ENCODE results near the gene L1TD1. TPM values are rescaled to one million over a fixed set of nuclear protein-coding genes. Genes with fewer than 3 reads are reported as not detected.
"Not testable (repeated sequence)": the region's sequence is repeated elsewhere in the genome, so short reads cannot be mapped to it uniquely, and the experiment has no call there.

Gene L1TD1
- total RNA-seq, 3 donors from 2014 or later: 0.16 to 0.66 (median 0.59) TPM

- intact Hi-C loops (cut with DNase I; ENCODE audit: low total_unique reads): no loop called here
- no peaks in the 10 kb centered on the region for H3K27me3 ChIP-seq
- H3K36me3 ChIP-seq: no peaks in the 10 kb centered on the region
- H3K9me3 ChIP-seq: no peaks in the 10 kb centered on the region
- H3K4me3 ChIP-seq: no peak overlapping the region
- TF ChIP-seq CTCF (IDR thresholded peaks at IDR 0.05) (no peak), POLR2A (IDR thresholded peaks at IDR 0.05) (no peak), POLR2AphosphoS5 (IDR thresholded peaks at IDR 0.05) (no peak)
- no peak overlapping the region for H3K27ac ChIP-seq
- H3K4me1 ChIP-seq: no peaks in the 10 kb centered on the region
- DNase-seq (ENCODE audit: low spot score in 2 of 2): no peak
These were observed 42.7 kb downstream of the L1TD1 start for GRCh38 chr1:62237361-62237760.

DNA sequence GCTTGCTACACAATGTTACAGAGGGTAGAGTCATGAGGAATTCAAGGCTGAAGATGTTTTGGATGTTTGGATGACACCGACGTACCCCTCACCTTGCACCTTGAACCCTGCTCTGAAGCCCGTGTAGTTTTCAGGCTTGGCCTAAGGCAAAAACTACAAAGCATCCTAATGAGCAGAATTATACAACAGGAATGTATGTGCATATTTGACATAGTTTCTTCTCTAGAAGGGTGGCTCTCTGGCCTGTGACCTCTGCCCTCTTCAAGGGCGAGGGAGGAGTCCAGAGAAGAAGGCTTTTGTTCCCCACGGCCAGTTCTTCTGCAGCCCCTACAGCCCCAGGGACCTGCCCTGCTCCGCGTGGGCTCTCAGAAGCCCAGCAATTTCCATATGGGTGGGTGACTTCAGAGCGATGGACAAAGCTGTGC, 43.3 kb downstream of the L1TD1 start:
- DNase-seq (ENCODE audit: low spot score in 2 of 2): no peak
- Histone ChIP-seq H3K9me3 (no peaks in the 10 kb centered on the region), H3K4me1 (no peaks in the 10 kb centered on the region), H3K36me3 (no peaks in the 10 kb centered on the region), H3K27ac (no peak overlapping the region), H3K4me3 (no peak overlapping the region), H3K27me3 (no peaks in the 10 kb centered on the region)
- TF ChIP-seq CTCF (IDR thresholded peaks at IDR 0.05): no peak
- no peak for TF ChIP-seq POLR2A (IDR thresholded peaks at IDR 0.05)
- no peak for TF ChIP-seq POLR2AphosphoS5 (IDR thresholded peaks at IDR 0.05)
- intact Hi-C loops (cut with DNase I; ENCODE audit: low total_unique reads): no loop called here

DNA sequence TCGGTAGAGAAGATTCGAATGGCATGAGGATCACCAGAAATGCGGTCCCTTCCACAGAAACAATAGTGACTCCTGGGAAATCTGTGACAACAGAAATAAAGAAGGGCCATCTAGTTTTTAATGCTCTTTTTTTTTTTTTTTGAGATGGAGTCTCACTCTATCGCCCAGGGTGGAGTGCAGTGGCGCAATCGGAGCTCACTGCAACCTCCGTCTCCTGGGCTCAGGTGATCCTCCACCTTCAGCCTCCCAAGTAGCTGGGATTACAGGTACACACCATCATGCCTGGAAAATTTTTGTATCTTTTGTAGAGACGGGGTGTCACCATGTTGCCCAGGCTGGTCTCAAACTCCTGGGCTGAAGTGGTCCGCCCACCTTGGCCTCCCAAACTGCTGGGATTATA, 43.9 kb downstream of the L1TD1 start:
- no peak for TF ChIP-seq POLR2AphosphoS5 (IDR thresholded peaks at IDR 0.05)
- no peak for TF ChIP-seq CTCF (IDR thresholded peaks at IDR 0.05)
- no peak for TF ChIP-seq POLR2A (IDR thresholded peaks at IDR 0.05)
- no peaks in the 10 kb centered on the region for H3K4me1 ChIP-seq
- no peaks in the 10 kb centered on the region for H3K9me3 ChIP-seq
- H3K27ac ChIP-seq: no peak overlapping the region
- no peaks in the 10 kb centered on the region for H3K36me3 ChIP-seq
- no peaks in the 10 kb centered on the region for H3K27me3 ChIP-seq
- no peak for DNase-seq (ENCODE audit: low spot score in 2 of 2)
- H3K4me3 ChIP-seq: no peak overlapping the region
- intact Hi-C loops (cut with DNase I; ENCODE audit: low total_unique reads): no loop called here

GRCh38 chr1:62239652-62240403, 45.2 kb downstream of the L1TD1 start:
- DNase-seq (ENCODE audit: low spot score in 2 of 2); H3K27ac ChIP-seq; H3K9me3 ChIP-seq; H3K36me3 ChIP-seq; H3K4me1 ChIP-seq; intact Hi-C loops (cut with DNase I; ENCODE audit: low total_unique reads); H3K27me3 ChIP-seq; H3K4me3 ChIP-seq: not testable (repeated sequence)

- no peaks in the 10 kb centered on the region for H3K4me1 ChIP-seq
- no peaks in the 10 kb centered on the region for H3K9me3 ChIP-seq
- no peak for DNase-seq (ENCODE audit: low spot score in 2 of 2)
- TF ChIP-seq POLR2A (IDR thresholded peaks at IDR 0.05) (no peak), CTCF (IDR thresholded peaks at IDR 0.05) (no peak), POLR2AphosphoS5 (IDR thresholded peaks at IDR 0.05) (no peak)
- no peaks in the 10 kb centered on the region for H3K27me3 ChIP-seq
- H3K4me3 ChIP-seq: no peak overlapping the region
- no peaks in the 10 kb centered on the region for H3K36me3 ChIP-seq
- no peak overlapping the region for H3K27ac ChIP-seq
- intact Hi-C loops (cut with DNase I; ENCODE audit: low total_unique reads): no loop called here
These were observed 46.2 kb downstream of the L1TD1 start for GRCh38 chr1:62240651-62241370.

Measured in breast epithelium (tissue), 4 donors.